GM19239 (cell line): ENCODE measurements around the gene CELA2B.
"Not testable (repeated sequence)": the region's sequence is repeated elsewhere in the genome, so short reads cannot be mapped to it uniquely, and the experiment has no call there.

ENCODE experiments used
- DNase-seq: peaks from one replicate; pipeline ENCODE4 v3.0.0; 2011; ENCODE audit warnings: low spot score; ENCODE audit not compliant: insufficient read length
- FAIRE-seq: peaks from 2 replicates; lab custom pipeline; 2011; peaks lifted over from hg19 to GRCh38; lab: Jason Lieb, UNC

CELA2B gene

DNA sequence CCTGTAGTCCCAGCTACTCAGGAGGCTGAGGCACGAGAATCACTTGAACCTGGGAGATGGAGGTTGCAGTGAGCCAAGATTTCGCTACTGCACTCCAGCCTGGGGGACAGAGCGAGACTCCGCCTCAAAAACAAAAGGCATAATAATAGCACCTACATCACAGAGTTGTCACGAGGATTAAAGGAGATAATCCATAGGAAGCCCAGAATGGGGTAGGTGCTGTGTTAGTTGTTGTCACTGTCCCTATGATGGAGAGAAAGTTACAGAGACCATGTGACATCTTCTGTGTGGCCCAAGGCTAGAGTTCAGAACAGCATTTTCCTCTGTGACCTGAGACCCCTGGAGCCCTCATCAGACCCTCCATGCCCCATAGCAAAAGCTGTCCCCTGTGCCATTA is 12.0 kb upstream of the CELA2B start:
- FAIRE-seq, result not testable (repeated sequence)

DNA sequence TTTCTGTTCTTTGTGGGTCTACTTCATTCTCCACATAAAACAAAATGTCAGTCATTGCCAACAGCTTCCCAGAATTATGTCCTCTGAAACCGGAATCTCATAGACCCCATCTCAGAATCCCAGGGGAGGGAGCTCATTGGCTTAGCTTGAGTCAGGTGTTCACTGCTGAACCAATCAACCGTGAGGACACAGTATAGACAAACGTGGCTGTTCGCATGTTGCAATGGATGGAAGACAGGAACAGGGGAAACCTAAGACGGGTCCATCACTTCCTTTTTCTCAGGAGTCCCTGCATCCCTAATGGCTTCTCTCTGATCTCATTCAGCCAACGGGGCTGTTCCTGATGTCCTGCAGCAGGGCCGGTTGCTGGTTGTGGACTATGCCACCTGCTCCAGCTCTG is 10.2 kb upstream of the CELA2B start:
- no peak for FAIRE-seq

More for the DNA sequence above, 12.0 kb upstream of the CELA2B start:
- not testable (repeated sequence) for DNase-seq

DNA sequence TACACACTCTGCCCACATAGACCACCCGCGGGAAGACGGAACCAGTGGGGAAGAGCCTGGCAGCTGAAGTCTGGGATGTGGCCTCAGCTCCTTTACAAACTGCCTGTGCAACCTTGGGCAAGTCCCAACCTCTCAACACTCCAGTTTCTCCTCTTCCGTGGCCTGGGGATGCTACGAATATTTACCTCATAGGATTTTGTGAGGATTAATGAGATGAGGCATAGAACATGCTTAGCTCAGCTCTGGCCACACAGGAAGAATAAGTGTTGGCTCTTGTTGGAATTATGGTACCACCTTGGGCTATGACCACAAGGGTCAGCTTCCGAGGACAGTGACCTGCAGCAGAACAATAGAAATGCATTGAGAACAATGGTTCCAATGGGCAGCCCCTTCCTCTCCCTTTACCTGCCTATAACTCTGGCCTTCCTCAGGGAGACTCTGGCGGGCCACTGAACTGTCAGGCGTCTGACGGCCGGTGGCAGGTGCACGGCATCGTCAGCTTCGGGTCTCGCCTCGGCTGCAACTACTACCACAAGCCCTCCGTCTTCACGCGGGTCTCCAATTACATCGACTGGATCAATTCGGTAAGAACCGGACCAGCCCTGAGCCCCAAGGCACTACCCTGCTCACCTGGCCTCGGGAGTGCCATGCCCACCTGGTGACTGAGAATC is 8.8 kb upstream of the CELA2B start:
- DNase-seq, FAIRE-seq: not testable (repeated sequence)

More for the DNA sequence above, 10.2 kb upstream of the CELA2B start:
- DNase-seq, result no peak

DNA sequence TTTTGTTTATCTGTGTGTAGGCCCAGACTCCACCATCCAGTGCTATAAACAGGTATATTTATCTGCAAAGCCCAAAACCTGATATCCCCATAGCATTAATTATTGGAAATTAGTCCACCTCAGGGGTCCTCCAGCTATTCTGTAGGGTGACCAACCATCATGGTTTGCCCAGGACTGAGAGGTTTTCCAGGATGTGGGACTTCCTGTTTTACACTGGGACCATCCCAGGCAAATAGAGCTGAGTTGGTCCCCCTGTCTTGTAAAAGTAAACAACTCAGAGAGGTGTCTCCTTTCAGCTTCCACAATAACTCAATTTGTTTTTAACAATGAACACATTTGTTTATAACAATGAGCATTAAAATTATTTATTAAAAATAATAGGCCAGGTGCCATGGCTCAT is 7.8 kb upstream of the CELA2B start:
- DNase-seq (no peak), FAIRE-seq (no peak)

DNA sequence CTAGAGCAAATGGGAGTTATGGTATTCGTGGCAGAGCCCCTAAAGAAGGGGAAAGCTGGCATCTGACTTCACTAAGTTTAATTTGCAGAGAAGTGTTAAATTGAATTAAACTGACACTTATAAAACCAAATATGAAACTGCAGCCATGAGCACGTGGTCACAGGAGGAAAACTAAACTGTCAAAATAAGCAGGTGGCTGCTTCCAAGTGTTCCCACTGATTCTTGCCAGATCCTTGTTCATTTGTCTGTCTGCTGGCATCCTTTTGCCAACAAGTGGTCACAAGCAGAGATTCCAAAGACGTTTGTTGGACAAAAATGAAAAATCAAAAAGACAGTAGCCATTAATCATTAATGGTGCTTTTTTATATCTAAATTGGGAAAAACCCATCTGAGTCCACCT is 6.5 kb upstream of the CELA2B start:
- no peak for DNase-seq

DNA sequence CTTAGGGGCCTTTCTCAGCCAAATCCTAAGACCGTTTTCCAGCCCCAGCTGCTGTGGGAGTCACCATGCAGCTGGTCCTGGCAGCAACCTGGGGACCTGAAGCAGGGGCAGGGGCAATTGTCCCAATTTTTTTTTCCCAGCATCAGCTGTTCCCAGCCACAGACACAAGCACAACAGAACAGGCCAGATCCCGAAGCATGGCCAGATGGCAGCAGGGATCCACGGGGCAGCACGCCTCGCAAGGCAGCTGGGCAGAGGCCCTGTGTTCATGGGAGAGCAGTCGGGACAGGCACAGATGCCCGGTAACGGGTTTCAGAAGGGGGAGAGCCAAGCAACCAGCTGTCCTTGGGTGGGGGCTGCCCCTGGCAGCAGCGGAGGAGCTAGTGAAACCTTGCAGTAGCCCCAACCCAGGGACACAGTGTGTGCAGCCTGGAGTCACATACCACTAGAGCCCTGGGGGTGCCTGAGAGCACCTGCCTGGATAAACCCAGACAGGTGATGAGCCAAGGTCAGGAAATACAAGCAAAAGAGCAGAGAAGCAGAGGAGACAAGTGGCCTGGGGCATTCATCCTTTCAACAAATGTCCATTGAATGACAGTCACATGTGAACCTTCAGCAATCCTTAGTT is 6.0 kb upstream of the CELA2B start:
- not testable (repeated sequence) for FAIRE-seq, DNase-seq

More for the DNA sequence above, 6.5 kb upstream of the CELA2B start:
- no peak for FAIRE-seq

DNA sequence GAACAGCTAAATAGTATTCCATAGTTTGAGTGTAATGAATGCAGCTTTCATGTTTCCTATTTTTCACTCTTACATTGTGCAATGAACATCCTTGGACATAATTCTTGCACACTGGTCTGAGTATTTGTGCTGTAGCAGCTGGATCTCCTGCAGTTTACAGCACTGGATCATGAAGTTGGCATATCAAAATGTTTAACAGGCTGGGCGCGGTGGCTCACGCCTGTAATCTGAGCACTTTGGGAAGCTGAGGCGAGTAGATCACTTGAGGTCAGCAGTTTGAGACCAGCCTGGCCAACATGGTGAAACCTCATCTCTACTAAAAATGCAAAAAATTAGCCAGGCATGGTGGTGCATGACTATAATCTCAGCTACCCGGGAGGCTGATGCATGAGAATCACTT is 4.8 kb upstream of the CELA2B start:
- FAIRE-seq, DNase-seq: not testable (repeated sequence)

DNA sequence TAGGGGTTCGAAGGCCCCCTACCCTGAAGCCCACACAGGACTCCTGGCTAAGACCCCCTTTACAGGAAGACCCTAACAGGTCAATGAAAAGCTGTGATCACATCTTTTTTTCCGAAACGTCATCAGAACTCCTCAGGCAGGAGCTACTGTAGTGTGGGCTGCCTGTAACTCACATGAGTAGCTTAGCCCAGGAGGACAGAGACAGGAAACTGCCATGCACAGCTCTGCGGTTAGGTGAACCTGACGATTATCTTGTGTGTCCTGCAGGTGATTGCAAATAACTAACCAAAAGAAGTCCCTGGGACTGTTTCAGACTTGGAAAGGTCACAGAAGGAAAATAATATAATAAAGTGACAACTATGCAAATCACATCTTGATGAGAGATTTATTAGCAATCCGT is 4.2 kb upstream of the CELA2B start:
- FAIRE-seq, result not testable (repeated sequence)

DNA sequence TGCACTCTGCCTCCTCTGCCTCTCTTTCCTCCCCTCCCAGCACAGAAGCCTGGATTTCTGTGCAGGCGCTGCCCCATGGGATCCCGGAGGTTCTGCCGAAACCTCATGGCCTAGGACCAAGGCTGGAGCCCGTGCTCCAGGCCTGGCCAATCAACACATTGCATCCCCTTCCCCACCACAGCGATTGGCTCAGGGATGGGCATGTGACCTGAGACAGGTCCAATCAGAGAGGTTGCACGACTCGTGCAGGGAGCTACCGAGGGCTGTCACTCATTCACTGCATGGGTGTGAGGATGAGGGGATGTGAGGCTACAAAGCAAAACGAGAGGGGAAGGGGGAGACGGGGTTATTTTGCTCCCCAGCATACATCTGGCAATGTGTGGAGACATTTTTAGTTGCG is 3.3 kb upstream of the CELA2B start:
- FAIRE-seq (no peak), DNase-seq (no peak)

More for the DNA sequence above, 4.2 kb upstream of the CELA2B start:
- DNase-seq, result not testable (repeated sequence)

DNA sequence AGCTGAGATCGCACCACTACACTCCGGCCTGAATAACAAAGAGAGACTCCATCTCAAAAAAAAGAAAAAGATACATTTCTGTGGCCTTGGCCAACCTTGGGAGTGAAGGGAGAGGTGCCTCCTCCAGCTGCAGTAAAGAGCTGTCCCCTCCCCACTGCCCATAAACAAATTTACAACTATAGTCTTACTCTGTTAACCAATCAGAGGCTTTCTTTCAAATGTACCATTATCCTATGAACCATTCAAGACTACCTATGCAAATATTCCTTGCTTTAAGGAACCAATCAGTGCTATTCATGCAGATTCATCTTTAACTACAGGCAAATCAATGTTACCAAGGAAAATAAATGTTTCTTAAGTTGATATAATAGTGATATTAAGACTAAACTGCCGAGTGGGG is 1.0 kb downstream of the CELA2B start:
- FAIRE-seq (no peak), DNase-seq (no peak)

DNA sequence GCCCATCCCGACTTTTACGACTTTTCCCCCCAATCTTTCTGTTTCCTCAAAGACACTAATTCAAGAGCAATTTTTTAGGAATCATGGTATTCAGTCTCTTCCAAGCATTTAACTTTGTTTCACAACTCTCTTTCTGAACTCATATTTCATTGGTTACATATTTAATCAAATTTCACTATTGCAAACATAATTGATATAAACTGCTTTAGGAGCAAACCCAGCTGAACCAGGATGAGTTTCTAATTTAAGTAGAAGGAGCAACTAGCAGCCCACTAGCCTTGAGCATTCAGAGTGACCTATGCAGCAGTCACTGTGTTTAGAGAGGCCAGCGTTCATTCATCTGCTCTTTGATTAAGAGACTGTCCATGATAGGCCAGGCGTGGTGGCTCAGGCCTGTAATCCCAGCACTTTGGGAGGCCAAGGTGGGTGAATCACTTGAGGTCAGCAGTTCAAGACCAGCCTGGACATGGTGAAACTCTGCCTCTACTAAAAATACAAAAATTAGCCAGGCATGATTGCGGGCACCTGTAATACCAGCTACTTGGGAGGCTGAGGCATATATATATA is 1.8 kb downstream of the CELA2B start:
- DNase-seq (no peak), FAIRE-seq (no peak)

DNA sequence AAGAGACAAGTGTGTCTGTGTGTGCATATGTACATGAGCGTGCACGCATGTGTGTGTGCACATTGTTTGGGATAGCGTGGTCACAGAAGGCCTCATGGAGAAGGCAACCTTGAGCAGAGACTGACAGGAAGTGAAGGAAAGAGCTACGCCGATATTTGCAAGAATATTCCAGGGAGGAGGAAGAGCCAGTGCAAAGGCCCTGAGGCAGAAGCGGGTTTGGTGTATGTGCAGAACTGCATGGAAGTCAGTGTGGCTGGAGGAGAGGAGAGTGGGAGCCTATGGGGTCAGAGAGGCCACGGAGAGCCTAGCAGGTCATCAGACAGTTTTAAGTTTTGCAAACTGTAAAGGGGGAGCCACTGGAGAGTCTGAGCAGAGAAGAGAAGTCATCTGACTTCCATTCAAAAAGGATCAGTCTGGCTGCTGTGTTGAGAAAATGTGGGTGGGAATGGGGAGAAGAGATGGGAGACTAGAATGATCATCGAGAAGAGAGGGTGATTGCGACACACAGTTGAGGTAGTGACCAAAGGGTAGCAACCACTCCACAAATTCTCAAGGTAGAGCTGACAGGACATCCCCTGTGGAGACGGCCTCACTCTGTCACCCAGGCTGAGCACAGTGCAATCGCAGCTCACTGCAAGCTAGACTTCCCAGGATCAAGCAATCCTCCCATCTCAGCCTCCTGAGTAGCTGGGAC is 3.9 kb downstream of the CELA2B start:
- FAIRE-seq (no peak), DNase-seq (no peak)

DNA sequence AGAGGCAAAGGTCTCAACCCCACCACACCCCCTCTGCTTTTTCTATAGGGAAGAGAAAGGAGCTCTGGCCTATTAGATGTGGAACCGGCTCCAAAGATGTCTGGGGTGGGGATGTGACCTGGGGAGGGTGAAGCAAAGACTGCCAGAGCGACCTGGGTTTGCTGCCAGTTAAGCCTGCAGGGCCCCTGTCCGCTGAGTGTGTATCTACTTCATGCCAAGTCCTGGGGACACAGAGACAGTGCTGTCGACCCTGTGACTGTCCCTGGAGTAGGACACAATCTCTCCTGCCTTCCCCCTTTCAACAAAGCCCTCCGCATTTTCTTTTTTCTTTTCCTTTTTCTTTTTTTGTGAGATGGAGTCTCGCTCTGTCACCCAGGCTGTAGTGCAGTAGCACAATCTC is 6.6 kb downstream of the CELA2B start:
- FAIRE-seq, result not testable (repeated sequence)

DNA sequence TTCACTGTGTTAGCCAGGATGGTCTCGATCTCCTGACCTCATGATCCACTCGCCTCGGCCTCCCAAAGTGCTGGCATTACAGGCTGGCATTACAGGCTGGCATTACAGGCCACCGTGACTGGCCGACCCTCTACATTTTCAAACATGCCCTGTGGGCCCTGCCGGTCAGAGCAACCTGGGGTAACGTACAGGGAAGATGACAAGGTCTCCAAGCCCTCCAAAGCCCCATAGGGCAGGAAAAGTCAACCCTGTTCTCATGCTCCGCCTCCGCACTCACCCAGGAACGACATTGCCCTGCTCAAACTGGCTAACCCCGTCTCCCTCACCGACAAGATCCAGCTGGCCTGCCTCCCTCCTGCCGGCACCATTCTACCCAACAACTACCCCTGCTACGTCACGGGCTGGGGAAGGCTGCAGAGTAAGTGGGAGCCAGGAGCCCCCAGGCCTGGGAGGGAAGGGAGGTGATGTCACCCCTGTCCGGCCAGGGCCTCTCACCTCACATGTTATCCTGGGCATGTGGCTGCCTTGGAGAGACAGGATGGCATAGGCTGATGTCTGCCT is 7.2 kb downstream of the CELA2B start:
- not testable (repeated sequence) for DNase-seq, FAIRE-seq

More for the DNA sequence above, 6.6 kb downstream of the CELA2B start:
- DNase-seq, result not testable (repeated sequence)

DNA sequence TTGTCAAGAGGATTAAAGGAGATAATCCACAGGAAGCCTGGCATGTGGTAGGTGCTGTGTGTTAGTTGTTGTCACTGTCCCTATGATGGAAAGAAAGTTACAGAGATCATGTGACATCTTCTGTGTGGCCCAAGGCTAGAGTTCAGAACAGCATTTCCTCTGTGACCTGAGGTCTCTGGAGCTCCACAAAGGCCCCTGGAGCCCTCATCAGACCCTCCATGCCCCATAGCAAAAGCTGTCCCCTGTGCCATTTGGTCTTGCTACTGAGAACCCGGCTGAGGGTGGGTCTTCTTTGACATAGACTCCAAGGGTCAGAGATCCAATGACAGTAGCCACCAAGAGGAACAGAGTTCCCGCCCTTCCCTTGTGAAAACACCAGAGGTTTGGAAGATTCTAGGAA is 8.1 kb downstream of the CELA2B start:
- FAIRE-seq, result no peak

DNA sequence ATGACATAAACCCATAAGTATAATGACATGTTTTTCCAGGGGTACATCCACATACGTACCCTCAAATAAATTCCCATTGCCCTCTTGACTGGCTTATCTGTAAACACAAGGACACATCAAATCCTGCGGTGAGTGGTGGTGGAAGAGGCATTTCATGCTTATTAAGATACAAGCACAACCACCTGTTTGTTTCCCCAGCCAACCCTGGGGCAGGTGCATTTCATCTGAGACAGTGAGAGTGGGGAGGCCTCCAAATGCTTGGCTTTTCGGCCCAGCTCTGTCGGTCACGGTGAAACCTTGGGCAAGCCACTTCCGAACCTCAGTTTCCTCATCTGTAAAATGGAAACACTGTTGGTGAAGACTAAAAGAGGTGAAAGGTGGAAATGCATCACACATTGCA is 8.5 kb downstream of the CELA2B start:
- not testable (repeated sequence) for DNase-seq, FAIRE-seq

More for the DNA sequence above, 8.1 kb downstream of the CELA2B start:
- no peak for DNase-seq

DNA sequence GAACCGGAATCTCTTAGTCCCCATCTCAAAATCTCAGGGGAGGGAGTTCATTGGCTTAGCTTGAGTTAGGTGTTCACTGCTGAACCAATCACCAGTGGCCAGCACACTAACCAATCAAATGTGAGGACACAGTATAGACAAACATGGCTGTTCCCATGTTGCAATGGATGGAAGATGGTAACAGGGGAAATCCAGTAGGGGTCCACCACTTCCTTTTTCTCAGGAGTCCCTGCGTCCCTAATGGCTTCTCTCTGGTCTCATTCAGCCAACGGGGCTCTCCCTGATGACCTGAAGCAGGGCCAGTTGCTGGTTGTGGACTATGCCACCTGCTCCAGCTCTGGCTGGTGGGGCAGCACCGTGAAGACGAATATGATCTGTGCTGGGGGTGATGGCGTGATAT is 9.7 kb downstream of the CELA2B start:
- no peak for FAIRE-seq
- no peak for DNase-seq

DNA sequence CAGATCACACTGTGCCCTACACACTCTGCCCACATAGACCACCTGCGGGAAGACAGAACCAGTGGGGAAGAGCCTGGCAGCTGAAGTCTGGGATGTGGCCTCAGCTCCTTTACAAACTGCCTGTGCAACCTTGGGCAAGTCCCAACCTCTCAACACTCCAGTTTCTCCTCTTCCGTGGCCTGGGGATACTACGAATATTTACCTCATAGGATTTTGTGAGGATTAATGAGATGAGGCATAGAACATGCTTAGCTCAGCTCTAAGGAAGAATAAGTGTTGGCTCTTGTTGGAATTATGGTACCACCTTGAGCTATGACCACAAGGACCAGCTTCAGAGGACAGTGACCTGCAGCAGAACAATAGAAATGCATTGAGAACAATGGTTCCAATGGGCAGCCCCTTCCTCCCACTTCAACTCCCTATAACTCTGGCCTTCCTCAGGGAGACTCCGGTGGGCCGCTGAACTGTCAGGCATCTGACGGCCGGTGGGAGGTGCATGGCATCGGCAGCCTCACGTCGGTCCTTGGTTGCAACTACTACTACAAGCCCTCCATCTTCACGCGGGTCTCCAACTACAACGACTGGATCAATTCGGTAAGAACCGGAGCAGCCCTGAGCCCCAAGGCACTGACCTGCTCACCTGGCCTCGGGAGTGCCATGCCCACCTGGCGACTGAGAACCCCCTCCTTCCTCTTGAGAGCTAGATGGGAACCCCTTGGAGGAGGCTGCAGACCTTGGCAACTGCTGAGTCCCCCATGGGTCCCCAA is 11.1 kb downstream of the CELA2B start:
- FAIRE-seq, DNase-seq: not testable (repeated sequence)

DNA sequence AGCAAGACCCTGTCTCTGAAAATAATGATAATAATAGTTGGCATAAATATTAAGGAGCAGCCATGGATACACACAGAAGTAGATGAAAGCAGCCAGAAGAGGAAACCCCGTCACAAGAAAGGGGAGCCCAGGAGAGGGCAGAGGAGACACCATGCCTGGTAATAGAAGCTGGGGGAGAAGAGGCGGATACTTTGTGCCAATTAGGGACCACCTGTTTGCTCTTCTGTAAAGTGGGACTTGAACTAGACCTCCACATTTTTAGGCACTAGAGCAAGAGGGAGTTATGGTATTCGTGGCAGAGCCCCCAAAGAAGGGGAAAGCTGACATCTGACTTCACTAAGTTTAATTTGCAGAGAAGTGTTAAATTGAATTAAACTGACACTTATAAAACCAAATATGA is 12.5 kb downstream of the CELA2B start:
- no peak for DNase-seq
- FAIRE-seq, result peak; percentile 60
